HepG2 (cell line): ENCODE results near the gene RERG. TPM values are rescaled to one million over a fixed set of nuclear protein-coding genes. Genes with fewer than 3 reads are reported as not detected.

Source experiments
- ATAC-seq: fragments of 200-7000 bp; cut with Tn5 transposase; 3 replicates; pipeline ENCODE4 v1.9.1; 2020; ENCODE audit warnings: mild to moderate bottlenecking, moderate library complexity
- BruUV-seq: library from RNA; stranded (reverse); fragments of 400-500 nt; replicated peaks from 2 replicates; lab custom pipeline; 2021; lab: Mats Ljungman, UMichigan
- CTCF ChIA-PET: fragments of 300-600 bp; formaldehyde crosslinking; extraction: SDS; loops from one replicate; lab custom pipeline; 2021; ENCODE audit warnings: low total read pairs, inconsistent platforms, low intra/inter-chr PET ratio; lab: Yijun Ruan, JAX
- POLR2A ChIA-PET: fragments of 350-600 bp; sonication (Branson Sonifier 250); formaldehyde crosslinking; loops from one replicate; lab custom pipeline; 2020; ENCODE audit warnings: antibody characterized with exemption, inconsistent platforms; lab: Yijun Ruan, JAX
- DNase-seq: peaks from one replicate; pipeline ENCODE4 v3.0.0-alpha.2; 2015; ENCODE audit warnings: low spot score
- FAIRE-seq: peaks from 3 replicates; lab custom pipeline; 2011; peaks lifted over from hg19 to GRCh38; lab: Jason Lieb, UNC
- H2AFZ ChIP-seq: one replicate; pipeline ENCODE4 v1.6.1; 2011; ENCODE audit warnings: low read length, inconsistent platforms
- H3K27ac ChIP-seq: fragments of 300-600 bp; 3 replicates; pipeline ENCODE4 v1.8.0; 2011; ENCODE audit warnings: mixed run types, mild to moderate bottlenecking, mixed read lengths, low read length, inconsistent platforms; ENCODE audit not compliant: insufficient read depth; ENCODE audit errors: extremely low read length
- H3K27me3 ChIP-seq, 2 experiments: fragments of 200-600 bp in 1 of 2; 2 replicates in 1 of 2; 3 replicates in 1 of 2; pipeline versions ENCODE4 v1.6.0 to v1.8.0; 2011; ENCODE audit warnings: low read length in 2 of 2, mild to moderate bottlenecking in 2 of 2, moderate library complexity in 2 of 2, inconsistent platforms in 1 of 2; ENCODE audit not compliant: insufficient read depth in 2 of 2, control insufficient read depth in 1 of 2
- H3K36me3 ChIP-seq, 2 experiments: fragments of 200-600 bp in 1 of 2; replicated peaks in 1 of 2; 2 replicates in 1 of 2; 3 replicates in 1 of 2; pipeline versions ENCODE4 v1.5.1 to v1.8.0; 2011; ENCODE audit warnings: low read length in 2 of 2, inconsistent platforms in 1 of 2; ENCODE audit not compliant: insufficient read depth in 2 of 2, control insufficient read depth in 1 of 2
- H3K4me1 ChIP-seq: 2 replicates; pipeline ENCODE4 v1.5.1; 2012; ENCODE audit warnings: low read length, inconsistent platforms; ENCODE audit not compliant: insufficient read depth
- H3K4me2 ChIP-seq: 2 replicates; pipeline ENCODE4 v1.6.0; 2011; ENCODE audit warnings: low read depth, low read length, inconsistent platforms
- H3K4me3 ChIP-seq, 3 experiments: fragments of 200-600 bp in 1 of 3; sonication (generic), shearing (Covaris generic) in 1 of 3; replicated peaks in 1 of 3; 2 replicates each; pipeline ENCODE4 v1.5.1; 2011 to 2016; ENCODE audit warnings: low read length in 3 of 3, inconsistent platforms in 2 of 3, low read depth in 2 of 3, mild to moderate bottlenecking in 2 of 3, control low read depth in 1 of 3, mixed read lengths in 1 of 3; ENCODE audit not compliant: insufficient read depth in 1 of 3
- H3K79me2 ChIP-seq: one replicate; pipeline ENCODE4 v1.6.1; 2011; ENCODE audit warnings: low read length, inconsistent platforms; ENCODE audit not compliant: insufficient read depth
- H3K9ac ChIP-seq: 2 replicates; pipeline ENCODE4 v1.6.0; 2011; ENCODE audit warnings: mild to moderate bottlenecking, low read depth, low read length, inconsistent platforms; ENCODE audit not compliant: insufficient read depth
- H3K9me3 ChIP-seq: 2 replicates; pipeline ENCODE4 v1.5.1; 2012; ENCODE audit warnings: mild to moderate bottlenecking, low read length
- H4K20me1 ChIP-seq: 2 replicates; pipeline ENCODE4 v1.6.0; 2011; ENCODE audit warnings: inconsistent platforms, mild to moderate bottlenecking, low read length, moderate library complexity; ENCODE audit not compliant: insufficient read depth
- AHDC1 ChIP-seq: sonication (generic); formaldehyde crosslinking; IDR thresholded peaks from 2 replicates; pipeline ENCODE4 v1.5.1; 2020; ENCODE audit warnings: mild to moderate bottlenecking, missing genetic modification reagents, borderline replicate concordance
- BORCS8-MEF2B ChIP-seq: sonication (generic); formaldehyde crosslinking; IDR thresholded peaks from 2 replicates; pipeline ENCODE4 v1.8.0; 2022; ENCODE audit warnings: mild to moderate bottlenecking, missing genetic modification reagents
- ISL2 ChIP-seq: sonication (generic); formaldehyde crosslinking; IDR thresholded peaks from 2 replicates; pipeline ENCODE4 v1.5.0; 2020; ENCODE audit warnings: missing genetic modification reagents
- KDM3A ChIP-seq: IDR thresholded peaks from 2 replicates; pipeline ENCODE4 v1.6.1; 2018; ENCODE audit warnings: low read depth, missing compliant biosample characterization
- MATR3 ChIP-seq: sonication (generic); formaldehyde crosslinking; IDR thresholded peaks from 2 replicates; pipeline ENCODE4 v1.4.0; 2020; ENCODE audit warnings: missing genetic modification reagents
- RFX1 ChIP-seq: fragments of 450-650 bp; IDR thresholded peaks from 2 replicates; pipeline ENCODE4 v1.6.1; 2017
- SSRP1 ChIP-seq: IDR thresholded peaks from 2 replicates; pipeline ENCODE4 v1.6.1; 2016; ENCODE audit warnings: control low read depth
- TAF1 ChIP-seq: sonication (generic); formaldehyde crosslinking; IDR thresholded peaks from 2 replicates; pipeline ENCODE4 v1.4.0; 2020; ENCODE audit warnings: missing genetic modification reagents
- TFDP2 ChIP-seq: sonication (generic); formaldehyde crosslinking; IDR thresholded peaks from 2 replicates; pipeline ENCODE4 v1.4.0; 2020; ENCODE audit warnings: missing genetic modification reagents
- THAP11 ChIP-seq: IDR thresholded peaks from 2 replicates; pipeline ENCODE4 v1.6.1; 2016; ENCODE audit warnings: missing biosample characterization, missing genetic modification reagents
- ZNF496 ChIP-seq: sonication (generic); formaldehyde crosslinking; IDR thresholded peaks from 2 replicates; pipeline ENCODE4 v1.8.1; 2023; ENCODE audit warnings: mild to moderate bottlenecking, moderate library complexity, missing genetic modification reagents; ENCODE audit not compliant: insufficient replicate concordance
- ZNF713 ChIP-seq: sonication (generic); formaldehyde crosslinking; IDR thresholded peaks from 2 replicates; pipeline ENCODE4 v1.4.0; 2020; ENCODE audit warnings: mild to moderate bottlenecking, missing genetic modification reagents
- WGBS: methylation state at CpG from one replicate; pipeline ENCODE4 v1.1.6; 2017; ENCODE audit warnings: low lambda C conversion rate; 5-methylcytosine and 5-hydroxymethylcytosine counted together
- in situ Hi-C: cut with HindIII; loops from 2 replicates; pipeline ENCODE4 v1.10.0; 2017; ENCODE audit warnings: low pct_unique_long_range_greater_than_20kb; ENCODE audit not compliant: extremely low pct_ligation_motif_present
- intact Hi-C: fragments of 100-400 bp; cut with micrococcal nuclease; formaldehyde crosslinking; loops from one replicate; pipeline ENCODE4 v1.10.0; 2022; ENCODE audit not compliant: unreplicated experiment
- polyA plus RNA-seq, 8 experiments: library from polyadenylated mRNA; depleted of rRNA in 3 of 8; stranded (reverse) in 7 of 8; unstranded in 1 of 8; fragments of >200 nt; fragmentation: Illumina TruSeq in 4 of 8; extraction: Trizol in 4 of 8; gene quantifications; 2 replicates each; pipeline versions ENCODE4 v1.2.1 to v1.2.3, GENCODE V29; 2011 to 2016; ENCODE audit warnings: low read depth in 4 of 8, missing spikeins in 1 of 8, mixed read lengths in 1 of 8; ENCODE audit not compliant: insufficient read depth in 1 of 8
- total RNA-seq, 5 experiments: library from RNA; depleted of rRNA; stranded (reverse); fragments of >200 nt; fragmentation: Illumina TruSeq; extraction: Trizol; gene quantifications; 2 replicates each; pipeline ENCODE4 v1.2.3, GENCODE V29; 2016; ENCODE audit warnings: low read depth in 1 of 5
- TF ChIP-seq, protein P1 (sequence below): sonication (generic); formaldehyde crosslinking; IDR thresholded peaks from 2 replicates; pipeline ENCODE4 v1.4.0; 2020; ENCODE audit warnings: missing genetic modification reagents, borderline replicate concordance

Gene RERG
- total and polyA plus RNA-seq, 2 of the 13 experiments (the other 11 are each of a cell fraction or from before 2014, with no cell fraction given), result not detected

GRCh38 chr12:15154103-15154502 is 67.1 kb downstream of the RERG start (continued):
- TF ChIP-seq ISL2 (CRISPR knock-in tag), result no peak
- no peak for TF ChIP-seq SSRP1
- no peak for TF ChIP-seq TAF1 (CRISPR knock-in tag)
- no peak for TF ChIP-seq BORCS8-MEF2B
- no peak for TF ChIP-seq KDM3A (CRISPR knock-in tag)
- TF ChIP-seq, all 625 proteins: peak for 0

GRCh38 chr12:15152868-15153267 is 68.3 kb downstream of the RERG start:
- H3K27ac ChIP-seq, result no peak overlapping the region
- no peak overlapping the region for H2AFZ ChIP-seq
- intact Hi-C loops, result no loop called here
- H3K9ac ChIP-seq, result no peak overlapping the region
- no peak overlapping the region for H3K4me3 ChIP-seq
- H3K9me3 ChIP-seq, result no peaks in the 10 kb centered on the region
- ATAC-seq (no peak), DNase-seq (no peak), FAIRE-seq (no peak)
- H3K36me3 ChIP-seq, result no peaks in the 10 kb centered on the region
- in situ Hi-C loops, result no loop called here
- BruUV-seq, result no TSS peak
- 0% methylated on average over 2 of the region's 2 CpGs for WGBS
- H3K79me2 ChIP-seq, result no peaks in the 10 kb centered on the region
- H3K4me1 ChIP-seq, result no peaks in the 10 kb centered on the region
- H3K27me3 ChIP-seq, result 0 out of 5 replicates have a peak, but pooled peaks cover 0 to 3% of the 10 kb centered on the region in 2 experiments
- no peak overlapping the region for H3K4me2 ChIP-seq
- ChIA-PET POLR2A (no interaction called here), CTCF (no interaction called here)
- no peaks in the 10 kb centered on the region for H4K20me1 ChIP-seq
- TF ChIP-seq ZNF496, result no peak
- TF ChIP-seq TFDP2 (CRISPR knock-in tag), result no peak
- TF ChIP-seq, protein P1, sequence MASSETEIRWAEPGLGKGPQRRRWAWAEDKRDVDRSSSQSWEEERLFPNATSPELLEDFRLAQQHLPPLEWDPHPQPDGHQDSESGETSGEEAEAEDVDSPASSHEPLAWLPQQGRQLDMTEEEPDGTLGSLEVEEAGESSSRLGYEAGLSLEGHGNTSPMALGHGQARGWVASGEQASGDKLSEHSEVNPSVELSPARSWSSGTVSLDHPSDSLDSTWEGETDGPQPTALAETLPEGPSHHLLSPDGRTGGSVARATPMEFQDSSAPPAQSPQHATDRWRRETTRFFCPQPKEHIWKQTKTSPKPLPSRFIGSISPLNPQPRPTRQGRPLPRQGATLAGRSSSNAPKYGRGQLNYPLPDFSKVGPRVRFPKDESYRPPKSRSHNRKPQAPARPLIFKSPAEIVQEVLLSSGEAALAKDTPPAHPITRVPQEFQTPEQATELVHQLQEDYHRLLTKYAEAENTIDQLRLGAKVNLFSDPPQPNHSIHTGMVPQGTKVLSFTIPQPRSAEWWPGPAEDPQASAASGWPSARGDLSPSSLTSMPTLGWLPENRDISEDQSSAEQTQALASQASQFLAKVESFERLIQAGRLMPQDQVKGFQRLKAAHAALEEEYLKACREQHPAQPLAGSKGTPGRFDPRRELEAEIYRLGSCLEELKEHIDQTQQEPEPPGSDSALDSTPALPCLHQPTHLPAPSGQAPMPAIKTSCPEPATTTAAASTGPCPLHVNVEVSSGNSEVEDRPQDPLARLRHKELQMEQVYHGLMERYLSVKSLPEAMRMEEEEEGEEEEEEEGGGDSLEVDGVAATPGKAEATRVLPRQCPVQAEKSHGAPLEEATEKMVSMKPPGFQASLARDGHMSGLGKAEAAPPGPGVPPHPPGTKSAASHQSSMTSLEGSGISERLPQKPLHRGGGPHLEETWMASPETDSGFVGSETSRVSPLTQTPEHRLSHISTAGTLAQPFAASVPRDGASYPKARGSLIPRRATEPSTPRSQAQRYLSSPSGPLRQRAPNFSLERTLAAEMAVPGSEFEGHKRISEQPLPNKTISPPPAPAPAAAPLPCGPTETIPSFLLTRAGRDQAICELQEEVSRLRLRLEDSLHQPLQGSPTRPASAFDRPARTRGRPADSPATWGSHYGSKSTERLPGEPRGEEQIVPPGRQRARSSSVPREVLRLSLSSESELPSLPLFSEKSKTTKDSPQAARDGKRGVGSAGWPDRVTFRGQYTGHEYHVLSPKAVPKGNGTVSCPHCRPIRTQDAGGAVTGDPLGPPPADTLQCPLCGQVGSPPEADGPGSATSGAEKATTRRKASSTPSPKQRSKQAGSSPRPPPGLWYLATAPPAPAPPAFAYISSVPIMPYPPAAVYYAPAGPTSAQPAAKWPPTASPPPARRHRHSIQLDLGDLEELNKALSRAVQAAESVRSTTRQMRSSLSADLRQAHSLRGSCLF (CRISPR knock-in tag), result no peak
- no peak for TF ChIP-seq AHDC1 (CRISPR knock-in tag)
- TF ChIP-seq RFX1, result no peak
- TF ChIP-seq MATR3 (CRISPR knock-in tag), result no peak
- TF ChIP-seq THAP11, result no peak
- no peak for TF ChIP-seq ZNF713
